ENCODE measurements around the gene BCKDHB.
"Not testable (repeated sequence)": the region's sequence is repeated elsewhere in the genome, so short reads cannot be mapped to it uniquely, and the experiment has no call there.

BCKDHB gene

DNA sequence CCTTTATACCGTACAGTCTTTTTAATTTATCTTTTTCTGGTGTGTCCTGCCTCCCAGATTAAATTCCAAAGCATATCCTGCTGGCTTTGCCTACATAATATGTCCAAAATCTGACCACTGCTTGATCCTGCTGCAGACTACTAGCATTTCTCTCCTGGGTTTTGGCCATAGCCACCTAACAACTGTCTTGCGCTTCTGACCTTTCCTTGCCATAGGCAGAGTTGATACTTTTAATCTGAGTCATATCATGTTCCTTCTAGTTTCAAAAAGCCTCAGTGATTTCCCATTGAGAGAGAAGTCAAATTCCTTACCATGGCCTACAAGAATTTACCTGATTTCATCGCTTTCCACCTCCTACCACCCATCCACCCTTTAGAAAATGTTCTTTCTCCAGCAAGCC is 104.8 kb downstream of the BCKDHB start:
- DNase-seq: peak; percentile 35

DNA sequence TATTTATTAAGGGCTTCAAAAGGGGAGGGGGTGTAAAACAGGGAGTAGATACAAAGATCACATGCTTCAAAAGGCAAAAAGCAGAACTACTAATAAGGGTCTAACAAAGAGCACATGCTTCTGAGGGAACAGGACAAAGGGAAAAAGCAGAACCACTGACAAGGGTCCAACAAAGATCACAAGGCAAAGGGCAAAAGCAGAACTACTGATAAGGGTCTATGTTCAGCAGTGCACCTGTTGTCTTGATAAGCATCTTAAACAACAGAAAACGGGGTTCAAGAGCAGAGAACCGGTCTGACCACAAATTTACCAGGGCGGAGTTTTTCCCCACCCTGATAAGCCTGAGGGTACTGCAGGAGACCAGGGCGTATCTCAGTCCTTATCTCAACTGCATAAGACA is 105.4 kb downstream of the BCKDHB start:
- DNase-seq: not testable (repeated sequence)

DNA sequence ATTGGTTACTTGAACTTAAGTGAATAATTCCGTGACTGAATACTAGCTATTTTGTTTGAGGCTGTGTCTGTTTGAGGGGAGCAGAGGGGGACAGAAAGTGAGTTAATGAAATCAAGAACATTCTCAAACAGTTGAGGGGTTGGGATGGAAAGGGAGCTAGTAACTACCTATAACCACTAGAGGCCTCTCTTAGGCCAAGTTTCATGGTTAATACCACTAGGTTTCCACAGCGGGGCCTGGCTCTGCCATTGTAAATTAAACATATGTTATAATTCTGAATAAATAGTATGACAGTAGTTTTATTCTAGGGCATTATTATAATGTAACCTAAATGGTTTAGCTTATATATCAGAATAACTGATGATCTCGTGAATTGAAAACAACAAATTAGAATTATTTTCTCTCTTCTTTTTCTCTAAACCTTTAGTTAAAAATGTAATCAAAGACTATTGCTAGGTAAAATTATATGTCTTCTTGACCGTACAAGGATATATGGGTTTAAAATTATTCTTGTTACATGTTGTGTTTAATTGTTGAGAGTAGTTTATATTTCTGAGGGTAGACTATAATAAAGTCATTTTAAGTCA is 108.1 kb downstream of the BCKDHB start:
- peak; percentile 54 for DNase-seq

DNA sequence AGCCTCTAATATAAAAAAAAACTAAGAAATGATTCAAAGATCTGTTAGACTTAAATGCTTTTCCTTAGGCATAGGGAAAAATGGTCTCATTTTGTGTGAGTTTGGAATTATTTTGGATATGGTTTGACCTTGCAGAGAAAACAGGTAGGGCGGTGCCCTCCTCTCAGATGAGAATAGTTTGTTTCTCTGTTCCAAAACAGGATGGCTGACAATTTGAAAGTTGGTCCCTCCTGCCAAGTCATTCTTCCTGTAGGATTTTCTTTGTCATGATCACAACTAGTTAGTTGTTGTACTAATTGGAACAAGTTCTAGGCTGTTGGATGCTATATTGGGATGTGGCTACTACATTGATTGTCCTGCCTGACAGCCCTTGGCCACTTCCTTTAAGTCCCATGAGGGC is 108.6 kb downstream of the BCKDHB start:
- DNase-seq: no peak

DNA sequence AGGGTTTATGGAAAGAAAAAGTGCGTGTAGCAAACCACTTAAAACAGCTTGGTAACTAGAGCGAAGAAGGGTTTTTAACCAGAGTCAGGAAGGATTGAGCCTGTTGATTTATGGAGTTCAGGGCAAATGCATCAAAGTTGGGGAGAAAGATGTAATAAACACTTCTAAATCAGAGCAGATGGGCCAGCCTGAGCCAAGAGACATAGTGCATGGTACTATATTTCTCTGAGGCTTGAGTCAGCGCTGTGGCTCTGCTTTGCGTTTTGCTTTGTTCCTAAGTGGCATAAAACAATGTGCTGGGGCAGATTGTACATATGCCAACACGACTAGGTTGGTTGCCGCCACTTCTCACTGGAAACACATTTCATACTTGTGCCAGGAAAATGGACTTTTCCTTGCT is 111.3 kb downstream of the BCKDHB start:
- no peak for DNase-seq

DNA sequence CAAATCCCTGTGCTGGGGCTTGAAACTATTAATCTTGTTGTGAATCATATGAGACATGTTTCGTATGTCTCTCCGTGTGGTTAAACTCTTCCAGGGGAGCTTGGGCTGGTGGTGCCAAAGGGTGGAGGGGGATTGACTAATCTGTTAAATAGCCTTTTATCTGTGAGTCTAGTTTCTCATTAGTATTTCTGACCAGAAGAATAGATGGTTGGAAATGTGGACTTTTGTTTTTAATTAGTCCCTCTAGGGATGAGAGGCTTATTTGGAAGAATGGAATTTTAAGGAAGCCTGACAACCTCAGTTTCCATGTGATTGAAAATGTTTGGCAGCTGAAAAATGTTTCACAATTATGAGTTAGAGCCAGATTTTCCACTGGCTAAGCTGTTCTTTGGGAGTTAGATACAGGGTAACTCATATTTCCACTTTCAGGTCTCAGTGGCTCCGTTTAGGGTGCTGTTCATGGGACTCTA is 117.3 kb downstream of the BCKDHB start:
- DNase-seq: no peak

DNA sequence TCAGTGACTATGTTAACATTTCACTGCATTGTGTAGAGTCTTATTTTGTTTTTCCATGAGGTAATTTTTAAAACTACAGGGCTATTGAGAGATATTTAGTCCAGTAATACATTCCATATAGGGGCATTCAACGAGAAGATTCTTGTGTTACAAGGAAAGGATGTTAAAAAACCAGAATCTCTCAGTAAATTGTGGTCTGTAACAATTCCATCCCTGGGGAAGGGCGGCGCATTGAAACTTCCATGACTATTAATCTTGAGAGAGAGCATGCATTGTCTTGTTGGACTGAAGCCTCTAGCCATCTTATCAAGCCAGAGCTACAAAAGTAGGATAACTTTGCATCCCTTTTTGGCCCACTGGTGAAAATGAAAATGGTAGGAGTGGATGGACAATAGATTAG is 119.7 kb downstream of the BCKDHB start:
- no peak for DNase-seq

DNA sequence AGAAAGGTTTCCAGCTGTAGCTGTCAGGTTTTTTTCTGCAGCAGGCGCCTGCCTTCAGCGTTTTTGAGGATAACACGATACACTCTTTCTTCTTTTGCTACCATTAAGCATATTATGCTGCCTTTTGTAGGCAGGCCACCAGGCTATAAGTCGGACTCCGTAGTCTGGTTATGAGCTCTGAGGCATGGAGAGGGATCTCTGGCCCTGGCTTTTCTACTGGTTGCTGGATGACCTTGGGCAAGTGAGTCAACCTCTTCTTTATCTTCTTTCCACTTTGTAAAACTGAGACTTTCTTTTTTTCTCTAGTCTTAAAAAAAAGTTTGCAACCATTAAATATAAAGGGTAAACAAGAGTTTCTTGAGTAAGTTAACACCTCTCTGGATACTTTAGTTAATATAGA is 120.2 kb downstream of the BCKDHB start:
- DNase-seq: no peak

DNA sequence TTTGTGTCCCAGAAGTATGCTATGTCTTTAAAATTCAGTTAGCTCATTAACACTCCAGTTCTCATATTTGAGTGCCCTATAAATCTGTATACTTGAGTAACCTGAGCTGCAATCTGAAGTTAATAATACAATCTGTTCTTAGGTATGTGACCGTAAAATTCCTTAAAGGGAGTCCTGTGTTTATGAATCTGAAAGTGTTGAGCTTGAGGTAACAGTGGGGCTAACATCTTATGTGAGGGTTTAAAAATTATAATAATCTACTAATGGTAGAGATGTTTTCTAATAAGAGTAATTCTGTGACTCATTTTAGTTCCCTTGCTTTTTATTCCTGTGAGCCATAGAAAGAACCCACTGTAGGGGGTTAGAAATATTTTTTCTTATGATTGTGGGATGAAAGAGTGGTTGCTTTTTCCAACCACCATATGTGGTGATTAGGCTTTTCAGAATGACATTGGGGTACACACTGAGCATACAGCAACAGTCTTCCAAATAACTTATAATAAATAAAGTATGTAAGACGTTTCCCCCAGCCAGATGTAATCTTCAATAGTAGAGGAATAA is 121.2 kb downstream of the BCKDHB start:
- no peak for DNase-seq

DNA sequence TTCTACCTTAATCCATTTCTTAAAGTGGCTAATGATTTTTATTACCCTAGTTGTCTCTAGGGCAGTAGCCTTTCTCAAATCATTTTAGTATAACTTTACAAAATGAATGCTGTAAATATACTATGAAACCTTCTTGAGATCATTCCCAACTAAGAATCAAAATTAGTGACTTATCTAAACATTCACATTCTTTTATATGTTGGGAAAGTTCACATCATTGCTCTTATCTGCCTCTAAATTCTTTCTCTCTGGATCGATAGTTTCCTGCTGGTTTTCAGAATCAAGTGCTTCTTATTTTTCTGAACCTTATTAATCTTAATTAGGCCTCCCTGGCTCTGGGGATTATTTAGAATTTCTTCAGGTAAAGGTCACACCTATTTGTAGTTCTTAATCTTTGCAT is 126.8 kb downstream of the BCKDHB start:
- DNase-seq: no peak

DNA sequence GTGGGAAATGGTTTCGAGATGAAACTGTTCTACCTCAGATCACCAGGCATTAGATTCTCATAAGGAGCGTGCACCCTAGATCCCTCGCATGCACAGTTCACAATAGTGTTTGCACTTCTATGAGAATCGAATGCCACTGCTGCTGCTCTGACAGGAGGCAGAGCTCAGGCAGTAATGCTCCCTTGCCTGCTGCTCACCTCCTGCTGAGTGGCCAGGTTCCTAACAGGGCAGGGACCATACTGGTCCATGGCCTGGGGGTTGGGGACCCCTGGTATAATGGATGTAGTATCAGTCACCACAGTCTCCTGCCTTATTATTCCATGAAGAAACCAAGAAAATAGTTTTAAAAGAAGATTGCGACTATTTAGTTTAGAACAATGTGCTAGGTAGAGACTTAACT is 127.5 kb downstream of the BCKDHB start:
- DNase-seq: no peak

DNA sequence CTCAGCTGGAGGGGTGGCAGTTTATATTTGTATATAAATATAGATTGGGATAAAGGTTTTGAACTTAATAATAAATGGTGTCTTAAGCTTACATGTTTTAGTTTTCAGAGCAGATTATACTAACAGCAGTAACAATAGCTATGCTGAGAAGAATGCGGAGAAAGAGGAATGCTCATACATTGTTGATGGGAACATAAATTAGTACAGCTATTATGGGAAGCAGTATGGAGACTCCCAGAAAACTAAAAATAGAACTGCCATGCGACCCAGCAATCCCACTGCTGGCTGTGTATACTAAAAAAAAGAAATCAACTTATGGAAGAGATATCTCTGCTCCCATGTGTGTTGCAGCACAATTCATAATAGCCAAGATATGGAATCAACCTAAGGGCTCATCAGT is 127.9 kb downstream of the BCKDHB start:
- DNase-seq: no peak

DNA sequence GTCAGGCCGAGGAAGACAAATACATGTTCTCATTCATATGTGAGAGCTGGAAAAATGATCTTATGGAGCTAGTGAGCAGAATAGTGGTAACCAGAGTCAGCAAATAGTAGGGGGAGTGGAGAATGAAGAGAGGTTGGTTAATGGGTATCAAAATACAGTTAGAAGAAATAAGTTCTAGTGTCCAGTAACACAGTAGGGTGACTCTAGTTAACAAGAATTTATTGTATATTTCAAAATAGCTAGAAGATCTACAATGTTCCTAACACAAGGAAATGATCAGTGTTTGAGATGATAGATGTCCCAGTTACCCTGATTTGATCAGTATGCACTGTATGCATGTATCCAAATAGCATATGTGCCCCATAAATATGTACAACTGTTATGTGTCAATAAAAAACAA is 128.4 kb downstream of the BCKDHB start:
- no peak for DNase-seq

DNA sequence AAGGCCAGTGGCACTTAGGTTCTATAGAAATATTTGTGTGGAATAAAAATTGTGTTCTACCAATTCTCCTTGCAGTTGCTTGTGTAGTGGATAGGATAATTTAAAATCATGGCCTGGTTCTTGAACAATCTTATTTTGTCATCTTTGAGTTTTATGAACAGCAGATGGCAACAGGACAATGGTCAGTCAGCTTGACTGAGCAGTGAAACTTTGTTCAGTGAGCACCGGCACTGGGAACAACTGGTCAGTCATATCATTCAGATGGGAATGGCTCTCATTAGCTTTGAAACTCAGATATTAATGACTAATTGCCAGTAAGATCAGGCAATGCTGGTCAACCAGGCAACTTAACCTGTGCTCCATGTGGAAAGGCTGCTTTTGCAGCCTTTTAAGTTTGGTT is 129.2 kb downstream of the BCKDHB start:
- no peak for DNase-seq

DNA sequence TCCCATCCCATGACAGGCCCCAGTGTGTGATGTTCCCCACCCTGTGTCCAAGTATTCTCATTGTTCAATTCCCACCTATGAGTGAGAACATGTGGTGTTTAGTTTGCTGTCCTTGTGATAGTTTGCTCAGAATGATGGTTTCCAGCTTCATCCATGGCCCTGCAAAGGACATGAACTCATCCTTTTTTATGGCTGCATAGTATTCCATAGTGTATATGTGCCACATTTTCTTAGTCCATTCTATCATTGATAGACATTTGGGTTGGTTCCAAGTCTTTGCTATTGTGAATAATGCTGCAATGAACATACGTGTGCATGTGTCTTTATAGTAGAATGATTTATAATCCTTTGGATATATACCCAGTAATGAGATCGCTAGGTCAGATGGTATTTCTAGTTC is 132.3 kb downstream of the BCKDHB start:
- not testable (repeated sequence) for DNase-seq

DNA sequence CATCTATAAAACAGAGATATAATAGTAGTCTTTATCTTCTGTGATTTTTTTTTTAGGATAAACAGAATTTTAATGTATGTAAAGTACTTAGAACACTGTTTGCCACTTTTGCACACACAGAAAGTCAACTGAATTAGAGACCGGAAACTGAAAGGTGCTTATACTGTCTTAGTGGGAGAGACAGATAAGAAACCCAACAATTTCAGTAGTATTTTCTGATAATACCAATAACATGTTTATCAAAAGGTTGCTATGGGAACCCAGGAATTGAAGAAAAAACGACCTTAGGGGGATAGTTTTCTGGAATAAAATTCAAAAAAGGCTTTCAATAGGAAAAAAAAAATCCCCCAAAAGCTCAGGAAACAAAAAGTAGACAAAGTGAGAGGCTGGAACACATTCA is 138.6 kb downstream of the BCKDHB start:
- DNase-seq: no peak

DNA sequence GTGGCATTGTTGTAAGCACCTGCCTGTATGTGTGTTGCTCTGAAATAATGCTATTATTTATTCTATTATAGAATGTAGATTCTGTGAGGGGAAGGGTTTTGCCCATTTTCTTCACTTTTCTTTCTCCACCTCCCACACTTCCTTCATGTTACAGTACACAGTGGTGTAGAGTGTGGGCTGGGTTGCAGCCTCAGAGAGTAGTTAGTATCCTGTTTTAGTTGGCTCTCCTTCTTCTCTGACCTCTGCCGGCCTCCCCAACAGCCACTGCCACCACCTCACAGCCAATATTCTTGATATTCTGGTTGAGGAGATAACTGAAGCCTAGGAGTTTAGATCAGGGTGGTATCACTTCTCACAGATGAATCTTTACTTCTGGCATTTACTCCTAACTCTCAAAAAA is 143.4 kb downstream of the BCKDHB start:
- no peak for DNase-seq

DNA sequence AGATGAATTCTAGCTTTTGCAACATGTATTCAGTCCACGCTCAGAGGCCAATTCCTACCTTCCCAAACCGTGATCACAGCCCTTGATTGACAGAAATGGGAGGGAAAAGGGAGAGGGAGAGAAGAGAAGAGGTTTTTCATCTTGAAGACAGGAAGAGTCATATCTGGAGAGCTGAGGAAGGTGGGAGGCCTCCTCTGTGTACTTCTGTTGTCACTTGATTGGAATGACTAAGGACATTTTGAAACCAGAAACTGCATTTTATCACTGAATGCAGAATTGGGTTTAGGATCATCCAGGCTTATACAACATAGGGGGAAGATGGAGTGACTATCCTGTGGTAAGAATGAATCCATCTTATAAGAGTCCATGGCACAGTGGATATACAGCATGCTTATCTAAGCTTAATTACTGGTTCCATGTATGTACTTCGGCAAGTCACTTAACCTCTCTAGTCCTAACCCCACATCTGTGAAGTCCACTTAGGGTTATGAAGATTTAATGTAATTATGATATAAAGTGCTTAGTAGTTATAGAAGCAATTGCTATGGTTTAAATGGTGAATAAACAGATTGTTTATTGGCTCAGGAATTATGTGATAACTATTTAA is 144.0 kb downstream of the BCKDHB start:
- peak; percentile 32 for DNase-seq

DNA sequence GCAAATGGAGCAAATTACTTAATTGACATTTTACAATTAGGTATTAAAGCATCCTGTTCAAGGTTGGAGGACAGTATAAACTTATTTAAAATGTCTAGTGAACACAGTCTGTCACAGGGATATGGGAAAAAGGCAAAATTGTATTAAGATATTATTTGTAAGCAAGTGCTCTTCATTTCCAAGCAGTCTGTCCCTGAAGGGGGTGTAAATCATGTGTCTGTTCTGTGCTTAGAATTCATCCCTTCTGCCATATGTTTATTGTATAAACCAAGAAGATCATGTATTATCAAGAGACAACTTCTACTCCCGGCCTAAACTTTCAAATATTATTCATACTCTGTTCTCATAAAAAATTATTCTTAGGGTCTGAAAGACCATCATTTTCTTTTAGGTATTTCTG is 144.8 kb downstream of the BCKDHB start:
- no peak for DNase-seq

DNA sequence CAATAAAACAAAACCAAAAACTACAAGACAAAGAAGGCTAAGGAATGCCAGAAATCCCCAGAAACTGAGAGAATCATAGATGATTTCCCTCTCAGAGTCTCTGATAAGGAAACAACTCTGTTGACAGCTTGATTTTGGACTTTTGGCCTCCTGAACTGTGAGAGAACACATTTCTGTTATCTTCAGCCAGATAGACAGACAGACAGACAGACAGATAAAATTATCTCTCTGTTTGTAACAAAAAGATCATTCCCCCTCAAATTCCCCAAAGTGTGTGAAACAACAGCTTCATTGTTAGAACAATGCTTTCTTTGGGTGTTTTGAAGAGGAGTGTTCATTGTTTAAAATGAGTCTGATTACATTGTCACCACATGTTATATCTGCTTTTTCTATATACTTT is 148.2 kb downstream of the BCKDHB start:
- DNase-seq: no peak

DNA sequence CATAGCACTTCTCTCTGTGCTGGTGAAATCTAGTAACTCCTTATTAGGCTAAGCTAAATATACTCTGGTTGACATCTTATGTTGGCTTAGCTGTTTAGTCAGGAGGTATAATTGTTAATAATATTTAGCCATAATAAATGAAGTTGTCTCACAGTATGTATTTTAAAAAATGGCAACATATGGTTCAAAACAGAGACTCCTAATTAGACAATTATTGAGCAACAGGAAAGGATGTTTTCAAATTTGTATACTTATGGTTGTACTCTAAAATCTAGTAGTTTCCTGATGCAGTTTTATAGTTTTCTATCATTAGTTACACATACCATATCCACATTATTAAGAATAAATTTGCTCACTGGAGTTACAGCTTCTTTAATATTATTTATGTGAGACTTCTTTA is 150.2 kb downstream of the BCKDHB start:
- DNase-seq: no peak

DNA sequence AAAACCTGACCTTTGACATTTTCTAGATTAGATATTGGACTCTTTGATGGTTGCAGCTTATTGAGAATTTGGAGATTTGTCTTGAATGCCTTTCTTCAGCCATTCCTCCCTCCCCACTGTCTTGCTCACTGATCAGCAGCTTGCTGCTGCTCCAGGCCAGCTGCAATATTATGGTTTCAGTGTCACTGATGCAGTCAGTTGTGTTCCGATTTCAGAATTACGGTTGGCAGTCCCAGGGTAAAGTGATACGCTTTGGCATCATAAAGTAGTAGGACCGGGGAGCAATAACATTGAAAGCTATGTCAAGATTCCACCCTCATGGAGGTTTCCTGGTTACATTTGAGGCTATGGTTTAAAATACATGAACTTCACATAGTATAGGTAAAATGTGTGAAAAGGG is 152.6 kb downstream of the BCKDHB start:
- no peak for DNase-seq

DNA sequence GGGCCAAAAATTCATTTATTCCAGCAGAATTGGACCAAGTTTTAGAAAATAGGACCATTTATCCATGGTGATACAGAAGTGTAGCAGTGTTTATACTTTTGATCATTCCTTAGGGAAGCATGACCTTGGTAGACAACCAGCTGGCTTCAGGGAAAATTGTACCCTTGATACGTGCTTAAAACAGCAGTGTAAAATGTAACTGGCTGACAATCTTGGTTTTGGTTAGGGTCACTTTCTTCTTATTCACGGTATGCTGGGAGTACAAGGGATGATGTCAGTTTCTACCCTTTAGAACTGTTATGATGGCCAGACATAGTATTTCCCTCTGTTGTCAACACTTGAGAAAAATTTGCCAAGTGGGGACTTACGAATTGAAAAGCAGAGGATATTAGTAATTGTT is 157.1 kb downstream of the BCKDHB start:
- no peak for DNase-seq

DNA sequence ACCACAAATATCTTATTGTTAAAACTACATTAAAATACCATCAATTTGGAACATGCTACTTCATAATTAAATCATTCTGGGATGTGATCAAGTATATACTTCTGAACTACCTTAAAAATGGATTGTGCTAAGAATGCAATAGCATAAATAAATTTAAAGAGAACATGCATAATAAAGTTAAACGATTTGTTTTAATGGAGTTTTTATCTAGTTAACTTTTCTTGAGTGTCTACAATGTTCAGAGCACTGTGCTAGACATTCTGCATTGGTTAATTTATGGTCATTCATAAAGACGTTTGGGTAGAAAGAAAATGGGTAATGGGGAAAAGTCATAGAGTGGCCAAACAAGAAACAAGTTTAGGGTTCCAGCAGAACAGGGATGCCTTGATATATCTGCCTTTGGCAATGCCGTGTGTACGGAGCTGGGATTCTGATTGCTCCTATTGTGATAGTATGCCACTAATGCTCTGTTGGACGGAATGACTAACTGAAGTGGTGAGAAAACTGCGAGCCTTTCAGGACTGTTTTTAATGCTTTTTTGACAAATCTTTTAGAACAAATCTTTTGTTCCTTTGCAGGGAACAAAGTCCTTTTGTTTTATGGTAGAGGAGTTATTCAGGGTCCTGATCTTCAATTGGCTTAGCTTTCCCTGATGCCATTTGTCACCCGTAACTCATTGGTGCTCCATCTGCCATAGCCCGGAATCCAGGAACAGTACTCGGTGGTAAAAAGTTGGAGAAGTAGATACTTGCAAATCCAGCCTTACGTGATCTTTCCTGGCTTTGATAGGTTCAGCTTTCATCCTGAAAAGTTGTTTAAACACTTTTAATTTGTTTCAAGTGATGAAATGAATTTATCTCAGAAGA is 162.6 kb downstream of the BCKDHB start:
- no peak for DNase-seq

Data from activated CD4-positive, alpha-beta T cell treated with anti-CD3 and anti-CD28 coated beads, Interleukin-10, Interleukin-2, amounts not matched to agents 100 ng/mL and 50 ng/mL, durations not matched to agents 16 hours and 8 hours (primary cell).